H1 (cell line): ENCODE data around the gene DENND4B. TPM values are rescaled to one million over a fixed set of nuclear protein-coding genes. Genes with fewer than 3 reads are reported as not detected.

Experiments
- CTCF ChIA-PET: fragments of 300-600 bp; sonication (Branson Sonifier 250); formaldehyde crosslinking; loops from one replicate; lab custom pipeline; 2021; ENCODE audit not compliant: partially characterized antibody; lab: Charles Lee
- POLR2A ChIA-PET: fragments of 300-600 bp; sonication (Branson Sonifier 250); formaldehyde crosslinking; loops from one replicate; lab custom pipeline; 2021; ENCODE audit warnings: inconsistent platforms; ENCODE audit not compliant: partially characterized antibody; lab: Charles Lee
- DNase-seq, 2 experiments: peaks; one replicate each; pipeline versions ENCODE4 v3.0.0 to v3.0.0-alpha.2; 2010 to 2022; ENCODE audit warnings: low spot score in 2 of 2, low read depth in 1 of 2, mixed read lengths in 1 of 2
- FAIRE-seq: peaks from 2 replicates; lab custom pipeline; 2011; peaks lifted over from hg19 to GRCh38; lab: Jason Lieb, UNC
- H2AFZ ChIP-seq: 2 replicates; pipeline ENCODE4 v1.8.1; 2012; ENCODE audit warnings: low read length, inconsistent platforms
- H2AK5ac ChIP-seq: 2 replicates; pipeline ENCODE4 v1.6.1; 2013; ENCODE audit warnings: low read depth, low read length
- H2BK120ac ChIP-seq: replicated peaks from 2 replicates; pipeline ENCODE3; 2013; ENCODE audit warnings: low read depth, low read length, inconsistent platforms
- H2BK12ac ChIP-seq: 2 replicates; pipeline ENCODE4 v1.6.1; 2013; ENCODE audit warnings: low read depth, low read length
- H2BK15ac ChIP-seq: 2 replicates; pipeline ENCODE4 v1.6.1; 2013; ENCODE audit warnings: low read length
- H2BK20ac ChIP-seq: 2 replicates; pipeline ENCODE4 v1.6.1; 2013; ENCODE audit warnings: low read length
- H2BK5ac ChIP-seq: 2 replicates; pipeline ENCODE4 v1.6.1; 2013; ENCODE audit warnings: low read depth, low read length
- H3K14ac ChIP-seq: 2 replicates; pipeline ENCODE4 v1.6.1; 2013; ENCODE audit warnings: inconsistent platforms; ENCODE audit not compliant: insufficient read length
- H3K18ac ChIP-seq: 2 replicates; pipeline ENCODE4 v1.6.1; 2013; ENCODE audit warnings: low read length; ENCODE audit errors: extremely low read depth
- H3K23ac ChIP-seq: 2 replicates; pipeline ENCODE4 v1.6.1; 2013; ENCODE audit warnings: inconsistent platforms; ENCODE audit not compliant: insufficient read length
- H3K23me2 ChIP-seq: 2 replicates; pipeline ENCODE4 v1.6.1; 2013; ENCODE audit warnings: low read depth, low read length
- H3K27ac ChIP-seq: 2 replicates; pipeline ENCODE4 v1.6.1; 2011; ENCODE audit warnings: low read depth, low read length, inconsistent platforms
- H3K27me3 ChIP-seq, 4 experiments: replicated peaks in 1 of 4; 1 replicate in 1 of 4; 2 replicates in 3 of 4; pipeline versions ENCODE4 v1.6.1 to v1.8.1; 2011 to 2013; ENCODE audit warnings: low read length in 3 of 4, mild to moderate bottlenecking in 3 of 4, inconsistent platforms in 2 of 4, mixed read lengths in 2 of 4, moderate library complexity in 1 of 4; ENCODE audit not compliant: control insufficient read depth in 3 of 4, insufficient read depth in 3 of 4; ENCODE audit errors: extremely low read depth in 1 of 4
- H3K36me3 ChIP-seq, 4 experiments: 2 replicates each; pipeline versions ENCODE4 v1.6.1 to v1.8.1; 2011 to 2013; ENCODE audit warnings: mild to moderate bottlenecking in 4 of 4, low read length in 3 of 4, moderate library complexity in 2 of 4, control low read depth in 1 of 4, inconsistent platforms in 1 of 4; ENCODE audit not compliant: insufficient read depth in 4 of 4, control insufficient read depth in 2 of 4
- H3K4ac ChIP-seq: replicated peaks from 2 replicates; pipeline ENCODE3; 2013; ENCODE audit warnings: low read length, low read depth, mixed read lengths, inconsistent platforms; ENCODE audit not compliant: insufficient read length
- H3K4me1 ChIP-seq, 4 experiments: replicated peaks in 1 of 4; 1 replicate in 1 of 4; 2 replicates in 3 of 4; pipeline versions ENCODE4 v1.6.1 to v1.8.1; 2011 to 2013; ENCODE audit warnings: low read length in 3 of 4, inconsistent platforms in 2 of 4, mixed read lengths in 1 of 4; ENCODE audit not compliant: insufficient read depth in 4 of 4, control insufficient read depth in 3 of 4
- H3K4me2 ChIP-seq, 2 experiments: 2 replicates each; pipeline versions ENCODE4 v1.6.1 to v1.8.1; 2011 to 2013; ENCODE audit warnings: low read depth in 2 of 2, low read length in 2 of 2, control low read depth in 1 of 2, inconsistent platforms in 1 of 2, mild to moderate bottlenecking in 1 of 2; ENCODE audit not compliant: insufficient read depth in 1 of 2
- H3K4me3 ChIP-seq, 4 experiments: fragments of 200-600, 300-600 bp in 1 of 4; sonication (generic), shearing (Covaris generic), sonication (Bioruptor Twin) in 1 of 4; 2 replicates each; pipeline versions ENCODE4 v1.5.1 to v1.8.1; 2011 to 2016; ENCODE audit warnings: low read length in 4 of 4, low read depth in 3 of 4, control low read depth in 2 of 4, inconsistent platforms in 2 of 4, mild to moderate bottlenecking in 2 of 4, mixed read lengths in 1 of 4, moderate library complexity in 1 of 4; ENCODE audit not compliant: insufficient read depth in 2 of 4; ENCODE audit errors: extremely low read depth in 1 of 4
- H3K56ac ChIP-seq: replicated peaks from 2 replicates; pipeline ENCODE3; 2013; ENCODE audit warnings: low read depth, mild to moderate bottlenecking, mixed read lengths, low read length, inconsistent platforms; ENCODE audit not compliant: insufficient read length
- H3K79me1 ChIP-seq: 2 replicates; pipeline ENCODE4 v1.6.1; 2013; ENCODE audit warnings: low read depth, low read length, control low read depth
- H3K79me2 ChIP-seq, 2 experiments: 2 replicates each; pipeline versions ENCODE4 v1.6.1 to v1.8.1; 2012 to 2013; ENCODE audit warnings: low read length in 2 of 2, mild to moderate bottlenecking in 2 of 2, inconsistent platforms in 1 of 2; ENCODE audit not compliant: insufficient read depth in 2 of 2, control insufficient read depth in 1 of 2
- H3K9ac ChIP-seq, 4 experiments: replicated peaks in 1 of 4; 1 replicate in 1 of 4; 2 replicates in 3 of 4; pipeline versions ENCODE4 v1.6.1 to v1.8.1; 2011 to 2013; ENCODE audit warnings: low read depth in 3 of 4, low read length in 3 of 4, control low read depth in 2 of 4, mild to moderate bottlenecking in 2 of 4, moderate library complexity in 2 of 4, inconsistent platforms in 1 of 4; ENCODE audit errors: extremely low read depth in 1 of 4
- H3K9me3 ChIP-seq, 2 experiments: 2 replicates each; pipeline versions ENCODE4 v1.6.1 to v1.8.1; 2012 to 2013; ENCODE audit warnings: mild to moderate bottlenecking in 2 of 2, moderate library complexity in 2 of 2, control low read depth in 1 of 2, inconsistent platforms in 1 of 2, low read depth in 1 of 2, low read length in 1 of 2, mixed read lengths in 1 of 2; ENCODE audit not compliant: insufficient read depth in 2 of 2
- H4K20me1 ChIP-seq, 2 experiments: replicated peaks in 1 of 2; 2 replicates each; pipeline versions ENCODE3 to v1.8.1; 2011 to 2013; ENCODE audit warnings: inconsistent platforms in 2 of 2, low read length in 2 of 2, mild to moderate bottlenecking in 1 of 2; ENCODE audit not compliant: insufficient read depth in 2 of 2, control insufficient read depth in 1 of 2
- H4K5ac ChIP-seq: 2 replicates; pipeline ENCODE4 v1.6.1; 2013; ENCODE audit warnings: low read length, low read depth, mixed read lengths, inconsistent platforms; ENCODE audit not compliant: insufficient read length
- H4K8ac ChIP-seq: 2 replicates; pipeline ENCODE4 v1.8.0; 2013; ENCODE audit warnings: mild to moderate bottlenecking, moderate library complexity, low read length, inconsistent platforms; ENCODE audit not compliant: insufficient read depth; ENCODE audit errors: extremely low read depth
- H4K91ac ChIP-seq: replicated peaks from 2 replicates; pipeline ENCODE3; 2013; ENCODE audit warnings: low read length, mixed read lengths, inconsistent platforms; ENCODE audit not compliant: insufficient read length
- BACH1 ChIP-seq: IDR thresholded peaks from 2 replicates; pipeline ENCODE4 v1.6.1; 2012; ENCODE audit warnings: low read length, improper control_type of control experiment
- BCL11A ChIP-seq, 2 experiments: IDR thresholded peaks; one replicate each; pipeline ENCODE4 v1.6.1; 2011; ENCODE audit warnings: low read depth in 2 of 2, low read length in 2 of 2, mild to moderate bottlenecking in 2 of 2
- CTBP2 ChIP-seq: IDR thresholded peaks from 2 replicates; pipeline ENCODE4 v1.7.0; 2011; ENCODE audit warnings: borderline replicate concordance, mild to moderate bottlenecking, moderate library complexity, mixed read lengths, low read length; ENCODE audit not compliant: insufficient read depth, insufficient read length
- EZH2 ChIP-seq: fragments of 200-600 bp; sonication (generic); IDR thresholded peaks from 2 replicates; pipeline ENCODE4 v1.7.1; 2012; ENCODE audit warnings: low read depth, mild to moderate bottlenecking, moderate library complexity, low read length, inconsistent platforms; ENCODE audit not compliant: severe bottlenecking
- HDAC6 ChIP-seq: IDR thresholded peaks from one replicate; pipeline ENCODE4 v1.7.1; 2012; ENCODE audit warnings: low read depth, mild to moderate bottlenecking, inconsistent platforms, low read length, moderate library complexity
- PHF8 ChIP-seq: fragments of 200-600 bp; sonication (generic); conservative IDR thresholded peaks from 2 replicates; pipeline ENCODE4 v1.7.1; 2012; ENCODE audit warnings: low read depth, mild to moderate bottlenecking, inconsistent platforms, low read length, moderate library complexity
- SIN3A ChIP-seq, 2 experiments: IDR thresholded peaks in 1 of 2; conservative IDR thresholded peaks in 1 of 2; 2 replicates each; pipeline ENCODE4 v1.6.1; 2011 to 2012; ENCODE audit warnings: low read length in 2 of 2, improper control_type of control experiment in 1 of 2, low read depth in 1 of 2, mild to moderate bottlenecking in 1 of 2
- SIRT6 ChIP-seq: IDR thresholded peaks from one replicate; pipeline ENCODE4 v1.7.1; 2012; ENCODE audit warnings: low read length, inconsistent platforms
- TAF7 ChIP-seq: optimal IDR thresholded peaks from 2 replicates; pipeline ENCODE3; 2011; ENCODE audit warnings: low read depth, mild to moderate bottlenecking, inconsistent platforms, low read length, moderate library complexity, borderline replicate concordance
- TEAD4 ChIP-seq: IDR thresholded peaks from 2 replicates; pipeline ENCODE4 v1.6.1; 2012; ENCODE audit warnings: low read depth, low read length, inconsistent platforms, mixed read lengths
- YY1 ChIP-seq: IDR thresholded peaks from 2 replicates; pipeline ENCODE4 v1.6.1; 2011; ENCODE audit warnings: low read depth, mild to moderate bottlenecking, low read length
- WGBS, 2 experiments: shearing (Covaris generic) in 1 of 2; methylation state at CpG; one replicate each; pipeline versions ENCODE4 v1.1.6 to v1.1.7; 2013 to 2015; ENCODE audit warnings: low lambda C conversion rate in 2 of 2, mixed read lengths in 2 of 2, inconsistent platforms in 1 of 2, low coverage in 1 of 2, missing lambda C conversion rate in 1 of 2; ENCODE audit not compliant: insufficient replicate concordance in 2 of 2, insufficient coverage in 1 of 2, insufficient read length in 1 of 2; ENCODE audit errors: extremely low coverage in 1 of 2, missing lambda C conversion rate in 1 of 2; 5-methylcytosine and 5-hydroxymethylcytosine counted together
- polyA plus RNA-seq, 7 experiments: library from polyadenylated mRNA; depleted of rRNA in 3 of 7; stranded (reverse) in 5 of 7; unstranded in 2 of 7; fragments of >200 nt in 5 of 7; fragments of 200-250 nt in 2 of 7; gene quantifications; 1 replicate in 5 of 7; 2 replicates in 1 of 7; 4 replicates in 1 of 7; pipeline versions ENCODE4 v1.2.1 to v1.2.3, GENCODE V29; 2011 to 2013; ENCODE audit warnings: missing spikeins in 2 of 7, mixed read lengths in 2 of 7
- total RNA-seq: library from RNA; stranded (reverse); fragmentation: NEBNext Ultra II Directional; extraction: Animal tissue kit (Norgen Biotek cat#: 25700); gene quantifications from 2 replicates; pipeline ENCODE4 v1.2.1, GENCODE V29; 2021

DENND4B gene
- total and polyA plus RNA-seq, 2 of the 8 experiments (the other 6 are each of a cell fraction or from before 2014, with no cell fraction given) = 45.6 to 61.1 TPM

DNA sequence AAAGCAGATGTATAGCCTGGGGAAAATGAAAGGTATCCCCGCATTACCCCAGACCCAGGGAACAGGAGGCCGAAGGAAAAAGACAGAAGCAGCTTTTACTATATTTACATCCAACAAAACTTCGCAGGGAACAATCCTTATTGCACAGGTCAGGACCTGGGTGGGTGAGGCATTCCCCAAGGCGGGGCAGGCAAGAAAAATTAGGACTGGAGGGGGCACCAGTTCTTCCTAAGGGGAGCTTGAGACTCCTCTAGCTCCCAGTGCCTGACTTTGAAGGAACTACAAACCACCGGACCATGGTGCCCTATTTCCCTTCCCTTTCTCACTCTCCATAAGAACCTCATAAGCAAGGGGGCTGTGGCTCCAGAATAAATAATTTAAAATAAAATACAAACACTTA is 17.1 kb downstream of the DENND4B start:
- Histone ChIP-seq H3K18ac (no peak overlapping the region), H3K4me1 (no peaks in the 10 kb centered on the region), H3K4me2 (no peak overlapping the region), H2BK12ac (no peak overlapping the region), H3K79me2 (no peaks in the 10 kb centered on the region), H2AFZ (no peak overlapping the region), H2AK5ac (no peak overlapping the region), H3K56ac (no peak overlapping the region), H2BK120ac (no peak overlapping the region), H3K27ac (no peak overlapping the region), H4K8ac (no peak overlapping the region), H4K20me1 (peaks cover 0 to 5% of the 10 kb centered on the region in 2 experiments), H2BK5ac (no peak overlapping the region), H3K14ac (no peak overlapping the region), H4K91ac (no peak overlapping the region), H3K27me3 (no peaks in the 10 kb centered on the region), H3K9me3 (no peaks in the 10 kb centered on the region), H2BK20ac (no peak overlapping the region), H4K5ac (no peak overlapping the region), H3K4me3 (no peak overlapping the region), H3K23ac (no peak overlapping the region), H3K79me1 (no peaks in the 10 kb centered on the region), H3K9ac (no peak overlapping the region), H3K23me2 (no peaks in the 10 kb centered on the region; the same call in 1 of the 2 replicates), H2BK15ac (no peak overlapping the region), H3K4ac (no peak overlapping the region), H3K36me3 (peaks cover 3 to 24% (median 19%) of the 10 kb centered on the region in 4 experiments)
- DNase-seq = no peak
- WGBS, 2 experiments = 95% methylated on average over 5 of the region's 5 CpGs; no CpG with 5 or more reads in 1 of the 2 experiments
- no peak for FAIRE-seq
- no peak for TF ChIP-seq PHF8
- no peak for TF ChIP-seq TAF7
- no peak for TF ChIP-seq CTBP2
- no peak for TF ChIP-seq EZH2
- no peak for TF ChIP-seq SIRT6
- TF ChIP-seq BCL11A (IDR thresholded peaks at IDR 0.05; ENCODE audit: low read depth in 2 of 2, low read length in 2 of 2) = no peak
- no peak for TF ChIP-seq SIN3A (conservative IDR thresholded peaks at IDR 0.05 in 1 of 2, IDR thresholded peaks at IDR 0.05 in 1 of 2; ENCODE audit: low read depth in 1 of 2, low read length in 2 of 2)
- TF ChIP-seq BACH1 = no peak
- no peak for TF ChIP-seq HDAC6
- no peak for TF ChIP-seq YY1
- TF ChIP-seq TEAD4 = no peak
- CTCF ChIA-PET = interaction anchor here (1.0 to 2.8 kb wide), 14 partner anchors 9 to 132 kb away, joined by 3 to 14 read pairs (median 4); partner anchors contain the start of genes DENND4B and JTB
- POLR2A ChIA-PET = interaction anchor here (0.8 to 5.1 kb wide), 16 partner anchors 10 to 264 kb away, joined by 3 to 60 read pairs (median 4); partner anchors contain the start of genes DENND4B, RPS27 and SLC39A1
